ENCODE results near the gene MEI4.

DNA sequence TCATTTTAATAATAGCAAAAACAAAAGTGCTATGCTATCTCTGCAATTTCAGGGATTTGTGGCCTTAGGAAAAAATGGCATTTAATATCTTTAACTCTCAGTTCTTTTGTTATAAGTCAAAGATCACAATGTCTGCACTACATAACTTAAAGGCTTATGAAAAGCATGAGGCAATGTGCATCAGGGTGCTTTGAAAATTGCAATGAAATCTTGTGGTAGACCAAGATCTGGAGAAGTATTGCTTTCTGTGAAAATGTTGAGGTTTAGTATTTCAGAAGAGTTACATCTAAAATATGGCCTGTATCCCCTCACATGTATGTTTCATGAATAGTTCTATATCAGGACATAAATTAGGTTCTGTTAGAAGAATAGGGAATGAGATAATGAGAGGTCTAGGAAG, 200.6 kb downstream of the MEI4 start:
- TF ChIP-seq CTCF (conservative IDR thresholded peaks at IDR 0.05) (no peak), ZFX (IDR thresholded peaks at IDR 0.05) (no peak)

Measured in C4-2B (cell line).